ENCODE data around the gene LRRD1.

The LRRD1 gene

GRCh38 chr7:92134271-92135051 lies 44.5 kb downstream of the LRRD1 start, which contains the start of gene CYP51A1:
CYP51A1 (minus strand) TSS chr7:92134477; CDS start chr7:92134364, 113 bp downstream.
- Histone ChIP-seq H3K4me3 (ENCODE audit: low read depth, low read length) (peak within 1 kb of the TSS; percentile 95), H3K27ac (ENCODE audit: extremely low read depth, low read depth, low read length) (peak within 1 kb of the TSS; percentile 86), H3K36me3 (ENCODE audit: control insufficient read depth in 2 of 2, insufficient read depth in 1 of 2, low read length in 2 of 2) (peaks cover 17% of the 10 kb centered on the region in 2 experiments), H3K9me3 (ENCODE audit: control insufficient read depth, insufficient read depth, low read depth, low read length) (no peaks in the 10 kb centered on the region), H3K4me1 (ENCODE audit: control insufficient read depth, insufficient read depth, low read length) (peaks cover 3% of the 10 kb centered on the region; the same call in 1 of the 2 replicates)
- CTCF ChIA-PET = interaction anchor here (0.5 to 1.3 kb wide), 5 partner anchors 10 to 1970 kb away, joined by 3 to 4 read pairs (median 3); partner anchors contain the start of gene MTERF1
- POLR2A ChIA-PET = interaction anchor here (0.8 to 1.8 kb wide), 7 partner anchors 9 to 313 kb away, joined by 3 to 9 read pairs (median 5); partner anchors contain the start of genes ANKIB1, GATAD1, KRIT1 and LRRD1
- TF ChIP-seq ZBTB1 (tag by site-specific recombination; IDR thresholded peaks at IDR 0.05) (0 out of 2 replicates have a peak, but pooled peaks have one; percentile 46), ZNF561 (tag by site-specific recombination; IDR thresholded peaks at IDR 0.05; ENCODE audit: borderline replicate concordance) (no peak; the same call in 1 of the 2 replicates), ZBTB26 (tag by site-specific recombination; optimal IDR thresholded peaks at IDR 0.05) (peak; percentile 86), GFI1B (tag by site-specific recombination; IDR thresholded peaks at IDR 0.05) (peak; percentile 41; the same call in 1 of the 2 replicates), WT1 (tag by site-specific recombination; IDR thresholded peaks at IDR 0.05) (0 out of 2 replicates have a peak, but pooled peaks have one; percentile 41), HOXD13 (CRISPR knock-in tag; IDR thresholded peaks at IDR 0.05; ENCODE audit: borderline replicate concordance) (no peak), ZFHX2 (tag by site-specific recombination; conservative IDR thresholded peaks at IDR 0.05) (peak; percentile 31; the same call in 1 of the 2 replicates), ZNF473 (tag by site-specific recombination; IDR thresholded peaks at IDR 0.05) (no peak), ZBTB10 (tag by site-specific recombination; IDR thresholded peaks at IDR 0.05) (peak; percentile 45; the same call in 1 of the 2 replicates), ZNF704 (tag by site-specific recombination; IDR thresholded peaks at IDR 0.05) (no peak), MEIS1 (CRISPR knock-in tag; IDR thresholded peaks at IDR 0.05; ENCODE audit: borderline replicate concordance) (no peak), ZNF155 (tag by site-specific recombination; IDR thresholded peaks at IDR 0.05) (no peak), KLF9 (tag by site-specific recombination; IDR thresholded peaks at IDR 0.05; ENCODE audit: low read depth) (peak; percentile 84), BCL11B (tag by site-specific recombination; IDR thresholded peaks at IDR 0.05; ENCODE audit: low read depth) (no peak), ZBTB20 (tag by site-specific recombination; IDR thresholded peaks at IDR 0.05) (peak; percentile 83), KLF8 (tag by site-specific recombination; IDR thresholded peaks at IDR 0.05) (peak; percentile 95), ELK4 (IDR thresholded peaks at IDR 0.05; ENCODE audit: borderline replicate concordance, low read depth, low read length) (no peak), ZNF580 (tag by site-specific recombination; IDR thresholded peaks at IDR 0.05) (peak; percentile 62; the same call in 1 of the 2 replicates), GLIS1 (tag by site-specific recombination; IDR thresholded peaks at IDR 0.05) (peak; percentile 78), ZNF488 (tag by site-specific recombination; IDR thresholded peaks at IDR 0.05) (no peak), OVOL3 (tag by site-specific recombination; IDR thresholded peaks at IDR 0.05) (0 out of 2 replicates have a peak, but pooled peaks have one; percentile 73), TRIM28 (IDR thresholded peaks at IDR 0.05; ENCODE audit: borderline replicate concordance, low read length) (0 out of 2 replicates have a peak, but pooled peaks have one; percentile 71), ZNF558 (tag by site-specific recombination; IDR thresholded peaks at IDR 0.05) (no peak), ZNF629 (tag by site-specific recombination; IDR thresholded peaks at IDR 0.05) (peak; percentile 94), ZNF837 (tag by site-specific recombination; IDR thresholded peaks at IDR 0.05) (no peak), YY2 (tag by site-specific recombination; IDR thresholded peaks at IDR 0.05) (no peak), ZNF394 (tag by site-specific recombination; IDR thresholded peaks at IDR 0.05; ENCODE audit: borderline replicate concordance) (peak; percentile 78), ZNF24 (tag by site-specific recombination; IDR thresholded peaks at IDR 0.05) (peak; percentile 74), ZBTB21 (tag by site-specific recombination; IDR thresholded peaks at IDR 0.05) (peak; percentile 50; the same call in 1 of the 2 replicates)
